GM12872 (cell line): ENCODE data around the gene KIF23.
A peak's percentile ranks its signal among the peaks of the same experiment; 100 is the strongest.

Experiments
- TF ChIP-seq, protein P1 (sequence below): IDR thresholded peaks from 3 replicates; pipeline ENCODE4 v1.5.1; 2011; ENCODE audit warnings: low read depth, mild to moderate bottlenecking, low read length, moderate library complexity; ENCODE audit not compliant: insufficient read depth

KIF23 gene

GRCh38 chr15:69454953-69455352 lies 40.8 kb downstream of the KIF23 start:
- TF ChIP-seq, protein P1, sequence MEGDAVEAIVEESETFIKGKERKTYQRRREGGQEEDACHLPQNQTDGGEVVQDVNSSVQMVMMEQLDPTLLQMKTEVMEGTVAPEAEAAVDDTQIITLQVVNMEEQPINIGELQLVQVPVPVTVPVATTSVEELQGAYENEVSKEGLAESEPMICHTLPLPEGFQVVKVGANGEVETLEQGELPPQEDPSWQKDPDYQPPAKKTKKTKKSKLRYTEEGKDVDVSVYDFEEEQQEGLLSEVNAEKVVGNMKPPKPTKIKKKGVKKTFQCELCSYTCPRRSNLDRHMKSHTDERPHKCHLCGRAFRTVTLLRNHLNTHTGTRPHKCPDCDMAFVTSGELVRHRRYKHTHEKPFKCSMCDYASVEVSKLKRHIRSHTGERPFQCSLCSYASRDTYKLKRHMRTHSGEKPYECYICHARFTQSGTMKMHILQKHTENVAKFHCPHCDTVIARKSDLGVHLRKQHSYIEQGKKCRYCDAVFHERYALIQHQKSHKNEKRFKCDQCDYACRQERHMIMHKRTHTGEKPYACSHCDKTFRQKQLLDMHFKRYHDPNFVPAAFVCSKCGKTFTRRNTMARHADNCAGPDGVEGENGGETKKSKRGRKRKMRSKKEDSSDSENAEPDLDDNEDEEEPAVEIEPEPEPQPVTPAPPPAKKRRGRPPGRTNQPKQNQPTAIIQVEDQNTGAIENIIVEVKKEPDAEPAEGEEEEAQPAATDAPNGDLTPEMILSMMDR, result no peak

DNA sequence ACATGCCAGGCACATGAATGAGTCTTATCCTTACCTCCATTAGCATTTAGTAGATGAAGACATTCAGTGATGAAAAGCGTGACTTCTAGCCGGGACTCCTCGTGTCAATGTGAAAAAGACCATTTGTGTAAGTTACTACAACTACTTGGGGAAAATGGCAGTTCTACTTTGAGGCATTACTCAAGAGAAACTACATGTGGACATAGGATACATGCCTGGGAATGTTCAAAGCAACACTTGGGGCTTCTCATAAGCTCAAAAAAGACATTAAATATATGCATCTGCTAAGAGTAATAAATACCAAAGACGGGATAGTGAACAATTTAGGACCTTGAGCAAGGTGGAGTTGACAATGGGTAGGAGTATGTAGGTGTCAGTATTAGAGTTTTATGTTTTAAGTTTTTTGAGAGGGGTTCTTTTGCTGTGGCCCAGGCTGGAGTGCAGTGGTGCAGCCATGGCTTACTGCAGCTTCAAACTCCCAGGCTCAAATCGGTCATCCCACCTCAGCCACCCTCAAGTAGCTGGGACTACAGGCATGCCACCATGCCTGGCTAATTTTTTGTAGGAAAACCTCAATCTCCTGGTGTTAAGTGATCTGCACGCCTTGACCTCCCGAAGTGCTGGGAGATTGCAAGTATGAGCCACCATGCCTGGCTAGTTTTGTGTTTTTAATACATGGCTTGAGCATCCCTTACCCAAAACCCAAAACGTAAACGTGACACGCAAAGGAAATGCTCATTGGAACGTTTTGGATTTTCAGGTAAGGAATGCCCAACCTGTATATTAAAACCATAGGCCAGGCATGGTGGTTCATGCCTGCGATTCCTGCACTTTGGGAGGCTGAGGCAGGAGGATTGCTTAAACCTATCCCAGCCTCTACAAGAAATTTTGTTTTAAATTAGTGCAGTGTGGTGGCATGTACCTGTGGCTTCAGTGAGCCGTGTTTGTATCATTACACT lies 42.3 kb downstream of the KIF23 start:
- TF ChIP-seq, protein P1, result no peak

DNA sequence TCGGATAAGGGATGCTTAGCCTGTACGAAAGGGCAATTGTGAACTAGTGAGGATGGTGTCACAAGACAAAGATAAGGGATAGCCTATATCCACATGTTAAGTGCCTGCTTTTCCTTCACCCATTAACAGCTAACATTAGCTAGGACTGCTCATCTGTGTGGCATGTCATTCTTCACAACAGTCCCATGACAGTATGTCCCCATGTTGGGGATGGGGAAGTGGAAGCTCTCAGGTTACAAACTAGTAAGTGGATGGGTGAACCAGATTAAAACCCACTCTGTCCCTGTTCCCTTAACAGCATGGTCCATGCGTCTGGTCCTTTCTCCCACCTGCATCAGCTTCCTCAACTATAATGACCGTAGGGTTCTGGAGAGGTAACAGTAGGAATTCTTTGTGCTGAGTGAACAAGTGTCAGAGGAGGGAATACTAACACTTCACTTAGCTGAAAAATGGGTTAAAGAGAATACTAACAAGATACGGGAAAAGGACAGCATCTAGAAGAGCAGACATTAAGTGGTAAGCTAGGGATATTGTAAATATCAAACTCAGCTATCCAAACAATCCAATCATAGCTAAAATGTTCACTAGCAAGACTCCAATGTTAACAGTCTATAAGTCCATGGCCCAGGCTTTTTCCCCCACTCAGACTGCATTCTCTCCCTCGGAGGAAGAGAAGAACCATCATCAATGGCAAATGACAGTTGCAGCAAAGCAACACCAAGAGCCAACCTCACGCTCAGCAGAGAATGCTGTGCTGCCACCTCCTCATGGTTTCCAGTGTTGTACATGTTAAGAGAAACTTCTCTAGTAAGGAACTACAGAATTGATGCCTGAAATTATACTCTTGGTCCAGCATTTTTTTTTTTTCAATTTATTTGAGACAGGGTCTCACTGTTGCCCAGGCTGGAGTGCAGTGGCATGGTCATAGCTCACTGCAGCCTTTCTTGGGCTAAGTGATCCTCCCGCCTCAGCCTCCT lies 43.4 kb downstream of the KIF23 start:
- TF ChIP-seq, protein P1, result no peak

GRCh38 chr15:69459066-69459465 lies 44.9 kb downstream of the KIF23 start:
- TF ChIP-seq, protein P1, result no peak

GRCh38 chr15:69460481-69460880 lies 46.3 kb downstream of the KIF23 start:
- TF ChIP-seq, protein P1, result no peak

- TF ChIP-seq, protein P1, result no peak
Observed at GRCh38 chr15:69462030-69462492, 47.9 kb downstream of the KIF23 start.

- TF ChIP-seq, protein P1, result peak; percentile 93
Observed at GRCh38 chr15:69462493-69463181, 48.5 kb downstream of the KIF23 start.
